H1 (cell line): Measurements from ENCODE around the gene PPAT. TPM values are rescaled to one million over a fixed set of nuclear protein-coding genes. Genes with fewer than 3 reads are reported as not detected.

Source experiments
- CTCF ChIA-PET: fragments of 300-600 bp; sonication (Branson Sonifier 250); formaldehyde crosslinking; loops from one replicate; lab custom pipeline; 2021; ENCODE audit not compliant: partially characterized antibody; lab: Charles Lee
- POLR2A ChIA-PET: fragments of 300-600 bp; sonication (Branson Sonifier 250); formaldehyde crosslinking; loops from one replicate; lab custom pipeline; 2021; ENCODE audit warnings: inconsistent platforms; ENCODE audit not compliant: partially characterized antibody; lab: Charles Lee
- DNase-seq, 2 experiments: peaks; one replicate each; pipeline versions ENCODE4 v3.0.0 to v3.0.0-alpha.2; 2010 to 2022; ENCODE audit warnings: low spot score in 2 of 2, low read depth in 1 of 2, mixed read lengths in 1 of 2
- FAIRE-seq: peaks from 2 replicates; lab custom pipeline; 2011; peaks lifted over from hg19 to GRCh38; lab: Jason Lieb, UNC
- H2AFZ ChIP-seq: 2 replicates; pipeline ENCODE4 v1.8.1; 2012; ENCODE audit warnings: low read length, inconsistent platforms
- H2AK5ac ChIP-seq: 2 replicates; pipeline ENCODE4 v1.6.1; 2013; ENCODE audit warnings: low read depth, low read length
- H2BK120ac ChIP-seq: replicated peaks from 2 replicates; pipeline ENCODE3; 2013; ENCODE audit warnings: low read depth, low read length, inconsistent platforms
- H2BK12ac ChIP-seq: 2 replicates; pipeline ENCODE4 v1.6.1; 2013; ENCODE audit warnings: low read depth, low read length
- H2BK15ac ChIP-seq: 2 replicates; pipeline ENCODE4 v1.6.1; 2013; ENCODE audit warnings: low read length
- H2BK20ac ChIP-seq: 2 replicates; pipeline ENCODE4 v1.6.1; 2013; ENCODE audit warnings: low read length
- H2BK5ac ChIP-seq: 2 replicates; pipeline ENCODE4 v1.6.1; 2013; ENCODE audit warnings: low read depth, low read length
- H3K14ac ChIP-seq: 2 replicates; pipeline ENCODE4 v1.6.1; 2013; ENCODE audit warnings: inconsistent platforms; ENCODE audit not compliant: insufficient read length
- H3K18ac ChIP-seq: 2 replicates; pipeline ENCODE4 v1.6.1; 2013; ENCODE audit warnings: low read length; ENCODE audit errors: extremely low read depth
- H3K23ac ChIP-seq: 2 replicates; pipeline ENCODE4 v1.6.1; 2013; ENCODE audit warnings: inconsistent platforms; ENCODE audit not compliant: insufficient read length
- H3K23me2 ChIP-seq: 2 replicates; pipeline ENCODE4 v1.6.1; 2013; ENCODE audit warnings: low read depth, low read length
- H3K27ac ChIP-seq: 2 replicates; pipeline ENCODE4 v1.6.1; 2011; ENCODE audit warnings: low read depth, low read length, inconsistent platforms
- H3K27me3 ChIP-seq, 4 experiments: replicated peaks in 1 of 4; 1 replicate in 1 of 4; 2 replicates in 3 of 4; pipeline versions ENCODE4 v1.6.1 to v1.8.1; 2011 to 2013; ENCODE audit warnings: low read length in 3 of 4, mild to moderate bottlenecking in 3 of 4, inconsistent platforms in 2 of 4, mixed read lengths in 2 of 4, moderate library complexity in 1 of 4; ENCODE audit not compliant: control insufficient read depth in 3 of 4, insufficient read depth in 3 of 4; ENCODE audit errors: extremely low read depth in 1 of 4
- H3K36me3 ChIP-seq, 4 experiments: 2 replicates each; pipeline versions ENCODE4 v1.6.1 to v1.8.1; 2011 to 2013; ENCODE audit warnings: mild to moderate bottlenecking in 4 of 4, low read length in 3 of 4, moderate library complexity in 2 of 4, control low read depth in 1 of 4, inconsistent platforms in 1 of 4; ENCODE audit not compliant: insufficient read depth in 4 of 4, control insufficient read depth in 2 of 4
- H3K4ac ChIP-seq: replicated peaks from 2 replicates; pipeline ENCODE3; 2013; ENCODE audit warnings: low read length, low read depth, mixed read lengths, inconsistent platforms; ENCODE audit not compliant: insufficient read length
- H3K4me1 ChIP-seq, 4 experiments: replicated peaks in 1 of 4; 1 replicate in 1 of 4; 2 replicates in 3 of 4; pipeline versions ENCODE4 v1.6.1 to v1.8.1; 2011 to 2013; ENCODE audit warnings: low read length in 3 of 4, inconsistent platforms in 2 of 4, mixed read lengths in 1 of 4; ENCODE audit not compliant: insufficient read depth in 4 of 4, control insufficient read depth in 3 of 4
- H3K4me2 ChIP-seq, 2 experiments: 2 replicates each; pipeline versions ENCODE4 v1.6.1 to v1.8.1; 2011 to 2013; ENCODE audit warnings: low read depth in 2 of 2, low read length in 2 of 2, control low read depth in 1 of 2, inconsistent platforms in 1 of 2, mild to moderate bottlenecking in 1 of 2; ENCODE audit not compliant: insufficient read depth in 1 of 2
- H3K4me3 ChIP-seq, 4 experiments: fragments of 200-600, 300-600 bp in 1 of 4; sonication (generic), shearing (Covaris generic), sonication (Bioruptor Twin) in 1 of 4; 2 replicates each; pipeline versions ENCODE4 v1.5.1 to v1.8.1; 2011 to 2016; ENCODE audit warnings: low read length in 4 of 4, low read depth in 3 of 4, control low read depth in 2 of 4, inconsistent platforms in 2 of 4, mild to moderate bottlenecking in 2 of 4, mixed read lengths in 1 of 4, moderate library complexity in 1 of 4; ENCODE audit not compliant: insufficient read depth in 2 of 4; ENCODE audit errors: extremely low read depth in 1 of 4
- H3K56ac ChIP-seq: replicated peaks from 2 replicates; pipeline ENCODE3; 2013; ENCODE audit warnings: low read depth, mild to moderate bottlenecking, mixed read lengths, low read length, inconsistent platforms; ENCODE audit not compliant: insufficient read length
- H3K79me1 ChIP-seq: 2 replicates; pipeline ENCODE4 v1.6.1; 2013; ENCODE audit warnings: low read depth, low read length, control low read depth
- H3K79me2 ChIP-seq, 2 experiments: 2 replicates each; pipeline versions ENCODE4 v1.6.1 to v1.8.1; 2012 to 2013; ENCODE audit warnings: low read length in 2 of 2, mild to moderate bottlenecking in 2 of 2, inconsistent platforms in 1 of 2; ENCODE audit not compliant: insufficient read depth in 2 of 2, control insufficient read depth in 1 of 2
- H3K9ac ChIP-seq, 4 experiments: replicated peaks in 1 of 4; 1 replicate in 1 of 4; 2 replicates in 3 of 4; pipeline versions ENCODE4 v1.6.1 to v1.8.1; 2011 to 2013; ENCODE audit warnings: low read depth in 3 of 4, low read length in 3 of 4, control low read depth in 2 of 4, mild to moderate bottlenecking in 2 of 4, moderate library complexity in 2 of 4, inconsistent platforms in 1 of 4; ENCODE audit errors: extremely low read depth in 1 of 4
- H3K9me3 ChIP-seq, 2 experiments: 2 replicates each; pipeline versions ENCODE4 v1.6.1 to v1.8.1; 2012 to 2013; ENCODE audit warnings: mild to moderate bottlenecking in 2 of 2, moderate library complexity in 2 of 2, control low read depth in 1 of 2, inconsistent platforms in 1 of 2, low read depth in 1 of 2, low read length in 1 of 2, mixed read lengths in 1 of 2; ENCODE audit not compliant: insufficient read depth in 2 of 2
- H4K20me1 ChIP-seq, 2 experiments: replicated peaks in 1 of 2; 2 replicates each; pipeline versions ENCODE3 to v1.8.1; 2011 to 2013; ENCODE audit warnings: inconsistent platforms in 2 of 2, low read length in 2 of 2, mild to moderate bottlenecking in 1 of 2; ENCODE audit not compliant: insufficient read depth in 2 of 2, control insufficient read depth in 1 of 2
- H4K5ac ChIP-seq: 2 replicates; pipeline ENCODE4 v1.6.1; 2013; ENCODE audit warnings: low read length, low read depth, mixed read lengths, inconsistent platforms; ENCODE audit not compliant: insufficient read length
- H4K8ac ChIP-seq: 2 replicates; pipeline ENCODE4 v1.8.0; 2013; ENCODE audit warnings: mild to moderate bottlenecking, moderate library complexity, low read length, inconsistent platforms; ENCODE audit not compliant: insufficient read depth; ENCODE audit errors: extremely low read depth
- H4K91ac ChIP-seq: replicated peaks from 2 replicates; pipeline ENCODE3; 2013; ENCODE audit warnings: low read length, mixed read lengths, inconsistent platforms; ENCODE audit not compliant: insufficient read length
- ASH2L ChIP-seq: fragments of 200-600, 300-600 bp; sonication (generic); IDR thresholded peaks from one replicate; pipeline ENCODE4 v1.7.1; 2017; ENCODE audit warnings: low read length
- BRCA1 ChIP-seq: IDR thresholded peaks from 2 replicates; pipeline ENCODE4 v1.6.1; 2012; ENCODE audit warnings: low read depth, low read length, improper control_type of control experiment
- CTBP2 ChIP-seq: IDR thresholded peaks from 2 replicates; pipeline ENCODE4 v1.7.0; 2011; ENCODE audit warnings: borderline replicate concordance, mild to moderate bottlenecking, moderate library complexity, mixed read lengths, low read length; ENCODE audit not compliant: insufficient read depth, insufficient read length
- GABPA ChIP-seq: IDR thresholded peaks from 2 replicates; pipeline ENCODE4 v1.6.1; 2011; ENCODE audit warnings: mild to moderate bottlenecking, low read length, moderate library complexity, borderline replicate concordance; ENCODE audit not compliant: insufficient read depth
- RNF2 ChIP-seq: fragments of 200-900, 300-1000 bp; sonication (generic); IDR thresholded peaks from 2 replicates; pipeline ENCODE4 v1.7.1; 2016; ENCODE audit warnings: borderline replicate concordance, low read depth, mild to moderate bottlenecking, antibody characterized with exemption, low read length; ENCODE audit not compliant: poor library complexity, severe bottlenecking; ENCODE audit errors: missing control alignments
- WGBS, 2 experiments: shearing (Covaris generic) in 1 of 2; methylation state at CpG; one replicate each; pipeline versions ENCODE4 v1.1.6 to v1.1.7; 2013 to 2015; ENCODE audit warnings: low lambda C conversion rate in 2 of 2, mixed read lengths in 2 of 2, inconsistent platforms in 1 of 2, low coverage in 1 of 2, missing lambda C conversion rate in 1 of 2; ENCODE audit not compliant: insufficient replicate concordance in 2 of 2, insufficient coverage in 1 of 2, insufficient read length in 1 of 2; ENCODE audit errors: extremely low coverage in 1 of 2, missing lambda C conversion rate in 1 of 2; 5-methylcytosine and 5-hydroxymethylcytosine counted together
- polyA plus RNA-seq, 7 experiments: library from polyadenylated mRNA; depleted of rRNA in 3 of 7; stranded (reverse) in 5 of 7; unstranded in 2 of 7; fragments of >200 nt in 5 of 7; fragments of 200-250 nt in 2 of 7; gene quantifications; 1 replicate in 5 of 7; 2 replicates in 1 of 7; 4 replicates in 1 of 7; pipeline versions ENCODE4 v1.2.1 to v1.2.3, GENCODE V29; 2011 to 2013; ENCODE audit warnings: missing spikeins in 2 of 7, mixed read lengths in 2 of 7
- total RNA-seq: library from RNA; stranded (reverse); fragmentation: NEBNext Ultra II Directional; extraction: Animal tissue kit (Norgen Biotek cat#: 25700); gene quantifications from 2 replicates; pipeline ENCODE4 v1.2.1, GENCODE V29; 2021
- TF ChIP-seq, protein P1 (sequence below): IDR thresholded peaks from 2 replicates; pipeline ENCODE4 v1.6.1; 2011; ENCODE audit warnings: low read length, improper control_type of control experiment

PPAT gene
- total and polyA plus RNA-seq, 2 of the 8 experiments (the other 6 are each of a cell fraction or from before 2014, with no cell fraction given): 24.5 to 104 TPM

DNA sequence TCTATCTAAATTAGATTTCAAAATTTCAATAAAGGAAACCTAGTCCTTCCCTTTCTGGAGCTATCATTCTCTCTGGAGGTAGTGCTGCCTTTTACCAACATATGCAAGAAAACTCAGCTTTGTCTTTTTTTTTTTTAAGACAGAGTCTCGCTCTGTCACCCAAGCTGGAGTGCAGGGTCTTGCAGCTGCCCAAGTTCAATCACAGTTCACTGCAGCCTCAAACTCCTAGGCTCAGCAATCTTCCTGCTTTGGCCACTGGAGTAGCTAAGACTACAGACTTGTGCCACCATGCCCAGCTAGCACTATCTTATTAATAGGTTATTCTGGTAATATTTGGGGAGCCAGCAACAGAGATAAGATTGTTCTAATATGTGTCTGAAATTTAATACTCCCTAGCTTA lies 60.5 kb downstream of the PPAT start:
- no peaks in the 10 kb centered on the region for H3K23me2 ChIP-seq
- H3K14ac ChIP-seq: no peak overlapping the region
- no peak overlapping the region for H2BK12ac ChIP-seq
- H4K8ac ChIP-seq: no peak overlapping the region
- CTCF ChIA-PET: interaction anchor here (0.7 kb wide), 1 partner anchor 35 kb away, joined by 3 read pairs; no protein-coding TSS in a partner anchor
- H2BK20ac ChIP-seq: no peak overlapping the region
- no peak overlapping the region for H3K56ac ChIP-seq
- H3K4ac ChIP-seq: no peak overlapping the region
- H3K4me2 ChIP-seq: no peak overlapping the region
- TF ChIP-seq RNF2: no peak
- no peak for TF ChIP-seq ASH2L
- no peak for TF ChIP-seq BRCA1
- no peak for TF ChIP-seq GABPA
- TF ChIP-seq, protein P1, sequence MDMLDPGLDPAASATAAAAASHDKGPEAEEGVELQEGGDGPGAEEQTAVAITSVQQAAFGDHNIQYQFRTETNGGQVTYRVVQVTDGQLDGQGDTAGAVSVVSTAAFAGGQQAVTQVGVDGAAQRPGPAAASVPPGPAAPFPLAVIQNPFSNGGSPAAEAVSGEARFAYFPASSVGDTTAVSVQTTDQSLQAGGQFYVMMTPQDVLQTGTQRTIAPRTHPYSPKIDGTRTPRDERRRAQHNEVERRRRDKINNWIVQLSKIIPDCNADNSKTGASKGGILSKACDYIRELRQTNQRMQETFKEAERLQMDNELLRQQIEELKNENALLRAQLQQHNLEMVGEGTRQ: no peak
- no peak for TF ChIP-seq CTBP2
- no peaks in the 10 kb centered on the region for H4K20me1 ChIP-seq
- no peak overlapping the region for H3K27ac ChIP-seq
- no peak overlapping the region for H2BK120ac ChIP-seq
- H3K4me1 ChIP-seq: no peaks in the 10 kb centered on the region
- no peak overlapping the region for H4K91ac ChIP-seq
- H2AFZ ChIP-seq: no peak overlapping the region
- no peak overlapping the region for H3K18ac ChIP-seq
- H2BK15ac ChIP-seq: no peak overlapping the region
- no peak overlapping the region for H2AK5ac ChIP-seq
- DNase-seq (no peak), FAIRE-seq (no peak)
- no peaks in the 10 kb centered on the region for H3K79me2 ChIP-seq
- peaks cover 0 to 14% (median 0%) of the 10 kb centered on the region in 4 experiments; a peak in 4 of 8 replicates for H3K36me3 ChIP-seq
- 88% methylated on average over 1 of the region's 1 CpG; no CpG with 5 or more reads in 1 of the 2 experiments for WGBS, 2 experiments
- no peak overlapping the region for H3K9ac ChIP-seq
- H3K79me1 ChIP-seq: no peaks in the 10 kb centered on the region; the same call in 1 of the 2 replicates
- H2BK5ac ChIP-seq: no peak overlapping the region
- no peak overlapping the region for H4K5ac ChIP-seq
- H3K9me3 ChIP-seq: no peaks in the 10 kb centered on the region
- H3K4me3 ChIP-seq: no peak overlapping the region
- POLR2A ChIA-PET: interaction anchor here (0.7 to 4.8 kb wide), 3 partner anchors 12 to 61 kb away, joined by 3 to 24 read pairs (median 8); partner anchors contain the start of genes AASDH, PAICS and PPAT
- no peak overlapping the region for H3K23ac ChIP-seq
- no peaks in the 10 kb centered on the region for H3K27me3 ChIP-seq
